ENCODE results near the gene PRKCG. TPM values are rescaled to one million over a fixed set of nuclear protein-coding genes. Genes with fewer than 3 reads are reported as not detected.

The PRKCG gene
- polyA plus RNA-seq, 3 donors, result 0.01 TPM; not detected in 2

DNA sequence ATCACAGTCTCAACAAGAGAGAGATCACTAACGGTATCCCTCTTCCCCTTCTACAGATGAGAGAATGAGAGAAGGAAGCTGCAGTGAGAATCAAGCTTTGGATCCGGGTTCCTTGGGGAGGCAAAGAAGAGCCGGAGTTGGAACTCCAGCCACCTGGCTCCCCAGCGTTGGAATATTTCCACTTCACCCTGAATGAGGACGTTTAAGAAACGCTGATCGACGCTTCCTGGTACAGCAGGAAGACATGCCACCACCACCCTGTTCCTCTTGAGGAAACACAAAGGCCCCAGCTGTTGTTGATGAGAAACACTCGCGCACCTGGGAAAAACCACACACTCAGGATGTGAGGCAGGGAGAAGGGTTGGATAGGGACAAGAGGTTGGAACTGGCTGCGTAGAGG is 69.4 kb downstream of the PRKCG start:
- no peak for DNase-seq
- Mint-ChIP-seq H3K27me3 (ENCODE audit: low read depth in 3 of 3) (peaks cover 29 to 54% (median 48%) of the 10 kb centered on the region in 3 donors), H3K9me3 (peaks cover 0 to 7% (median 2%) of the 10 kb centered on the region in 7 donors), H3K4me1 (peaks cover 5% of the 10 kb centered on the region), H3K4me3 (no peak overlapping the region), H3K36me3 (no peaks in the 10 kb centered on the region), H3K27ac (no peak overlapping the region)
- Histone ChIP-seq H3K27me3 (ENCODE audit: control insufficient read depth in 2 of 2, insufficient read depth in 2 of 2, low read length in 2 of 2) (peaks cover 5 to 26% of the 10 kb centered on the region in 2 donors), H3K4me2 (replicated peaks; ENCODE audit: extremely low read depth, low read length, poor library complexity, severe bottlenecking) (no peak overlapping the region), H3K9ac (ENCODE audit: insufficient read depth, low read length, poor library complexity, severe bottlenecking) (no peak overlapping the region), H2AFZ (ENCODE audit: insufficient read depth, low read depth, low read length, poor library complexity, severe bottlenecking) (no peak overlapping the region), H3K27ac (ENCODE audit: low read depth in 1 of 2, low read length in 2 of 2) (no peak overlapping the region), H4K20me1 (ENCODE audit: insufficient read depth, low read length) (no peaks in the 10 kb centered on the region), H3K4me1 (ENCODE audit: control insufficient read depth in 1 of 2, insufficient read depth in 2 of 2, low read length in 2 of 2) (no peaks in the 10 kb centered on the region), H3K36me3 (replicated peaks in 1 of 2; ENCODE audit: control insufficient read depth in 1 of 2, insufficient read depth in 2 of 2, low read length in 2 of 2) (no peaks in the 10 kb centered on the region), H3K9me3 (replicated peaks in 1 of 2; ENCODE audit: control insufficient read depth in 1 of 2, insufficient read depth in 1 of 2, low read length in 2 of 2) (no peaks in the 10 kb centered on the region), H3K4me3 (replicated peaks in 1 of 3; ENCODE audit: low read depth in 2 of 3, low read length in 3 of 3) (no peak overlapping the region), H3K79me2 (ENCODE audit: insufficient read depth, low read length) (no peaks in the 10 kb centered on the region)
- intact Hi-C loops (cut with micrococcal nuclease), result no loop called here
- TF ChIP-seq, protein P1, sequence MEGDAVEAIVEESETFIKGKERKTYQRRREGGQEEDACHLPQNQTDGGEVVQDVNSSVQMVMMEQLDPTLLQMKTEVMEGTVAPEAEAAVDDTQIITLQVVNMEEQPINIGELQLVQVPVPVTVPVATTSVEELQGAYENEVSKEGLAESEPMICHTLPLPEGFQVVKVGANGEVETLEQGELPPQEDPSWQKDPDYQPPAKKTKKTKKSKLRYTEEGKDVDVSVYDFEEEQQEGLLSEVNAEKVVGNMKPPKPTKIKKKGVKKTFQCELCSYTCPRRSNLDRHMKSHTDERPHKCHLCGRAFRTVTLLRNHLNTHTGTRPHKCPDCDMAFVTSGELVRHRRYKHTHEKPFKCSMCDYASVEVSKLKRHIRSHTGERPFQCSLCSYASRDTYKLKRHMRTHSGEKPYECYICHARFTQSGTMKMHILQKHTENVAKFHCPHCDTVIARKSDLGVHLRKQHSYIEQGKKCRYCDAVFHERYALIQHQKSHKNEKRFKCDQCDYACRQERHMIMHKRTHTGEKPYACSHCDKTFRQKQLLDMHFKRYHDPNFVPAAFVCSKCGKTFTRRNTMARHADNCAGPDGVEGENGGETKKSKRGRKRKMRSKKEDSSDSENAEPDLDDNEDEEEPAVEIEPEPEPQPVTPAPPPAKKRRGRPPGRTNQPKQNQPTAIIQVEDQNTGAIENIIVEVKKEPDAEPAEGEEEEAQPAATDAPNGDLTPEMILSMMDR (IDR thresholded peaks at IDR 0.05), result no peak
- 10% methylated on average over 3 of the region's 11 CpGs for WGBS (ENCODE audit: insufficient coverage)

DNA sequence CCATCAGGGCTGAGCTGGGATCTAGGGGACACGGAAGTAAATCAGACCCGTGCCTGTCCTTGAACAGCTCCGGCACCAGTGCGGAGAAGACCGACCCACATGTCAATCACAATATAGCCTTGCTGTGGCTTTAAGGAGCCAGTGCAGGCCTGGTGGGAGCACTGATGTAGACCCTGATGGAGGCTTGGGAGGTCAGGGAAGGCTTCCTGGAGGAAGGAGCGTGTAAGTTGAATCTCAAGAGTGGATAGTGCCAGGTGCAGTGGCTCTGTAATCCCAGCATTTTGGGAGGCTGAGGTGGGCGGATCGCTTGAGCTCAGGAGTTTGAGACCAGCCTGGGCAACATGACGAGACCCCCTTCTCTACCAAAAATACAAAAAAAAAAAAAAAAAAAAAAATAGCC is 70.0 kb downstream of the PRKCG start:
- Histone ChIP-seq H3K79me2 (ENCODE audit: insufficient read depth, low read length) (no peaks in the 10 kb centered on the region), H4K20me1 (ENCODE audit: insufficient read depth, low read length) (no peaks in the 10 kb centered on the region), H3K4me2 (replicated peaks; ENCODE audit: extremely low read depth, low read length, poor library complexity, severe bottlenecking) (no peak overlapping the region), H3K9ac (ENCODE audit: insufficient read depth, low read length, poor library complexity, severe bottlenecking) (no peak overlapping the region), H3K36me3 (replicated peaks in 1 of 2; ENCODE audit: control insufficient read depth in 1 of 2, insufficient read depth in 2 of 2, low read length in 2 of 2) (no peaks in the 10 kb centered on the region), H2AFZ (ENCODE audit: insufficient read depth, low read depth, low read length, poor library complexity, severe bottlenecking) (no peak overlapping the region), H3K27ac (ENCODE audit: low read depth in 1 of 2, low read length in 2 of 2) (no peak overlapping the region), H3K9me3 (replicated peaks in 1 of 2; ENCODE audit: control insufficient read depth in 1 of 2, insufficient read depth in 1 of 2, low read length in 2 of 2) (no peaks in the 10 kb centered on the region), H3K4me1 (ENCODE audit: control insufficient read depth in 1 of 2, insufficient read depth in 2 of 2, low read length in 2 of 2) (no peaks in the 10 kb centered on the region), H3K4me3 (replicated peaks in 1 of 3; ENCODE audit: low read depth in 2 of 3, low read length in 3 of 3) (no peak overlapping the region), H3K27me3 (ENCODE audit: control insufficient read depth in 2 of 2, insufficient read depth in 2 of 2, low read length in 2 of 2) (peaks cover 8 to 31% of the 10 kb centered on the region in 2 donors)
- DNase-seq, result no peak
- intact Hi-C loops (cut with micrococcal nuclease), result no loop called here
- Mint-ChIP-seq H3K4me1 (peaks cover 5% of the 10 kb centered on the region), H3K4me3 (no peak overlapping the region), H3K27ac (no peak overlapping the region), H3K36me3 (no peaks in the 10 kb centered on the region), H3K9me3 (peaks cover 0 to 7% (median 2%) of the 10 kb centered on the region in 7 donors), H3K27me3 (ENCODE audit: low read depth in 3 of 3) (peaks cover 33 to 58% (median 49%) of the 10 kb centered on the region in 3 donors)
- TF ChIP-seq, protein P1 (IDR thresholded peaks at IDR 0.05), result no peak
- WGBS (ENCODE audit: insufficient coverage), result 100% methylated on average over 1 of the region's 9 CpGs

All from CD14-positive monocyte (primary cell).